IMR-90 (cell line): ENCODE data around the gene PET100. TPM values are rescaled to one million over a fixed set of nuclear protein-coding genes. Genes with fewer than 3 reads are reported as not detected.

Experiments used
- ATAC-seq: fragments of 200-7000 bp; cut with Tn5 transposase; 2 replicates; pipeline ENCODE4 v1.9.1; 2020; ENCODE audit warnings: low read depth, mild to moderate bottlenecking, moderate library complexity
- BruUV-seq: library from RNA; stranded (reverse); fragments of 400-500 nt; replicated peaks from 2 replicates; lab custom pipeline; 2021; lab: Mats Ljungman, UMichigan
- CTCF ChIA-PET: fragments of 300-600 bp; formaldehyde crosslinking; extraction: SDS; loops from one replicate; lab custom pipeline; 2021; ENCODE audit warnings: antibody characterized with exemption; lab: Yijun Ruan, JAX
- POLR2A ChIA-PET: fragments of 300-600 bp; sonication (Branson Sonifier 250); formaldehyde crosslinking; loops from one replicate; lab custom pipeline; 2022; ENCODE audit warnings: antibody characterized with exemption; ENCODE audit not compliant: unreplicated experiment; lab: Charles Lee
- DNase-seq: peaks from one replicate; pipeline ENCODE4 v3.0.0; 2013
- H2AFZ ChIP-seq: replicated peaks from 2 replicates; pipeline ENCODE3; 2013; ENCODE audit warnings: low read length, mild to moderate bottlenecking; ENCODE audit not compliant: poor library complexity
- H2AK5ac ChIP-seq: 2 replicates; pipeline ENCODE4 v1.6.1; 2013; ENCODE audit warnings: low read depth, low read length, inconsistent platforms
- H2AK9ac ChIP-seq: replicated peaks from 2 replicates; pipeline ENCODE3; 2013; ENCODE audit warnings: mild to moderate bottlenecking, low read depth, low read length, moderate library complexity; ENCODE audit not compliant: poor library complexity
- H2BK120ac ChIP-seq: 2 replicates; pipeline ENCODE4 v1.6.1; 2013; ENCODE audit warnings: low read depth, low read length, inconsistent platforms
- H2BK15ac ChIP-seq: 3 replicates; pipeline ENCODE4 v1.6.1; 2013; ENCODE audit warnings: low read depth, low read length, inconsistent platforms
- H2BK20ac ChIP-seq: 2 replicates; pipeline ENCODE4 v1.6.1; 2013; ENCODE audit warnings: low read depth, mild to moderate bottlenecking, inconsistent platforms, low read length, moderate library complexity
- H2BK5ac ChIP-seq: 2 replicates; pipeline ENCODE4 v1.6.1; 2013; ENCODE audit warnings: mild to moderate bottlenecking, low read depth, low read length, inconsistent platforms; ENCODE audit not compliant: poor library complexity, severe bottlenecking
- H3K14ac ChIP-seq: replicated peaks from 2 replicates; pipeline ENCODE4 v1.6.1; 2013; ENCODE audit warnings: low read depth, low read length, inconsistent platforms
- H3K18ac ChIP-seq: 2 replicates; pipeline ENCODE4 v1.6.1; 2013; ENCODE audit warnings: low read depth, low read length, control low read depth
- H3K23ac ChIP-seq: 2 replicates; pipeline ENCODE4 v1.6.1; 2013; ENCODE audit warnings: low read depth, low read length, inconsistent platforms
- H3K27ac ChIP-seq: 2 replicates; pipeline ENCODE4 v1.5.1; 2013; ENCODE audit warnings: mild to moderate bottlenecking, control low read depth, low read length; ENCODE audit not compliant: insufficient read depth
- H3K27me3 ChIP-seq: 2 replicates; pipeline ENCODE4 v1.6.1; 2013; ENCODE audit warnings: low read length; ENCODE audit not compliant: control insufficient read depth, insufficient read depth
- H3K36me3 ChIP-seq: 2 replicates; pipeline ENCODE4 v1.6.1; 2013; ENCODE audit warnings: low read length, mixed read lengths; ENCODE audit not compliant: control insufficient read depth, insufficient read depth
- H3K4ac ChIP-seq: 2 replicates; pipeline ENCODE4 v1.6.1; 2013; ENCODE audit warnings: low read depth, low read length, inconsistent platforms
- H3K4me1 ChIP-seq: 2 replicates; pipeline ENCODE4 v1.6.1; 2013; ENCODE audit warnings: low read length, mixed read lengths; ENCODE audit not compliant: control insufficient read depth, insufficient read depth
- H3K4me2 ChIP-seq: 2 replicates; pipeline ENCODE4 v1.6.1; 2013; ENCODE audit warnings: low read depth, mild to moderate bottlenecking, control low read depth, low read length, moderate library complexity
- H3K4me3 ChIP-seq: 2 replicates; pipeline ENCODE4 v1.5.1; 2013; ENCODE audit warnings: low read depth, mild to moderate bottlenecking, control low read depth, low read length, moderate library complexity; ENCODE audit not compliant: insufficient read depth
- H3K56ac ChIP-seq: 2 replicates; pipeline ENCODE4 v1.6.1; 2013; ENCODE audit warnings: low read length, inconsistent platforms; ENCODE audit not compliant: insufficient read depth; ENCODE audit errors: extremely low read depth
- H3K79me1 ChIP-seq, 2 experiments: 2 replicates each; pipeline ENCODE4 v1.6.1; 2013; ENCODE audit warnings: low read length in 2 of 2, inconsistent platforms in 1 of 2, low read depth in 1 of 2
- H3K9ac ChIP-seq: 2 replicates; pipeline ENCODE4 v1.6.1; 2013; ENCODE audit warnings: low read depth, low read length, control low read depth
- H3K9me1 ChIP-seq: 2 replicates; pipeline ENCODE4 v1.6.1; 2013; ENCODE audit warnings: low read length, inconsistent platforms; ENCODE audit not compliant: insufficient read depth
- H3K9me3 ChIP-seq: 2 replicates; pipeline ENCODE4 v1.6.1; 2013; ENCODE audit warnings: low read length; ENCODE audit not compliant: control insufficient read depth, insufficient read depth
- H4K20me1 ChIP-seq: 2 replicates; pipeline ENCODE4 v1.6.1; 2013; ENCODE audit warnings: low read length, inconsistent platforms; ENCODE audit not compliant: insufficient read depth
- H4K5ac ChIP-seq: 2 replicates; pipeline ENCODE4 v1.6.1; 2013; ENCODE audit warnings: mild to moderate bottlenecking, low read depth, low read length, control low read depth
- H4K8ac ChIP-seq, 2 experiments: 2 replicates each; pipeline ENCODE4 v1.6.1; 2013; ENCODE audit warnings: low read depth in 2 of 2, low read length in 2 of 2, control low read depth in 1 of 2, inconsistent platforms in 1 of 2
- H4K91ac ChIP-seq: 2 replicates; pipeline ENCODE4 v1.6.1; 2013; ENCODE audit warnings: low read depth, low read length, inconsistent platforms; ENCODE audit not compliant: insufficient read depth
- MXI1 ChIP-seq: IDR thresholded peaks from 2 replicates; pipeline ENCODE4 v1.6.1; 2012; ENCODE audit warnings: low read depth, mild to moderate bottlenecking, low read length, moderate library complexity, borderline replicate concordance
- WGBS, 2 experiments: methylation state at CpG; one replicate each; pipeline versions ENCODE4 v1.1.5 to v1.1.7; 2013; ENCODE audit warnings: missing lambda C conversion rate in 2 of 2; ENCODE audit not compliant: insufficient read length in 1 of 2; ENCODE audit errors: extremely low coverage in 2 of 2; 5-methylcytosine and 5-hydroxymethylcytosine counted together
- dilution Hi-C: fragments of 300-500 bp; cut with HindIII; formaldehyde crosslinking; loops from one replicate; pipeline ENCODE4 v1.14.3; 2018; ENCODE audit warnings: low sequenced_read_pairs; ENCODE audit not compliant: unreplicated experiment
- in situ Hi-C: fragments of 300-500 bp; cut with MboI; formaldehyde crosslinking; loops from 3 replicates; pipeline ENCODE4 v1.14.3; 2019; ENCODE audit warnings: low sequenced_read_pairs, inconsistent platforms, mixed read lengths
- intact Hi-C: fragments of 100-400 bp; cut with micrococcal nuclease; formaldehyde crosslinking; loops from 2 replicates; pipeline ENCODE4 v1.10.0; 2022
- polyA plus RNA-seq, 3 experiments: library from polyadenylated mRNA; depleted of rRNA; stranded (reverse); fragments of >200 nt; gene quantifications; 2 replicates each; pipeline ENCODE4 v1.2.3, GENCODE V29; 2012; ENCODE audit warnings: low replicate concordance in 1 of 3
- total RNA-seq: library from RNA; depleted of rRNA; stranded (reverse); fragments of >200 nt; gene quantifications from 2 replicates; pipeline ENCODE4 v1.2.3, GENCODE V29; 2012

The PET100 gene
- total and polyA plus RNA-seq, 2 of the 4 experiments (the other 2 are of a cell fraction), result 1.4 to 31.4 TPM

DNA sequence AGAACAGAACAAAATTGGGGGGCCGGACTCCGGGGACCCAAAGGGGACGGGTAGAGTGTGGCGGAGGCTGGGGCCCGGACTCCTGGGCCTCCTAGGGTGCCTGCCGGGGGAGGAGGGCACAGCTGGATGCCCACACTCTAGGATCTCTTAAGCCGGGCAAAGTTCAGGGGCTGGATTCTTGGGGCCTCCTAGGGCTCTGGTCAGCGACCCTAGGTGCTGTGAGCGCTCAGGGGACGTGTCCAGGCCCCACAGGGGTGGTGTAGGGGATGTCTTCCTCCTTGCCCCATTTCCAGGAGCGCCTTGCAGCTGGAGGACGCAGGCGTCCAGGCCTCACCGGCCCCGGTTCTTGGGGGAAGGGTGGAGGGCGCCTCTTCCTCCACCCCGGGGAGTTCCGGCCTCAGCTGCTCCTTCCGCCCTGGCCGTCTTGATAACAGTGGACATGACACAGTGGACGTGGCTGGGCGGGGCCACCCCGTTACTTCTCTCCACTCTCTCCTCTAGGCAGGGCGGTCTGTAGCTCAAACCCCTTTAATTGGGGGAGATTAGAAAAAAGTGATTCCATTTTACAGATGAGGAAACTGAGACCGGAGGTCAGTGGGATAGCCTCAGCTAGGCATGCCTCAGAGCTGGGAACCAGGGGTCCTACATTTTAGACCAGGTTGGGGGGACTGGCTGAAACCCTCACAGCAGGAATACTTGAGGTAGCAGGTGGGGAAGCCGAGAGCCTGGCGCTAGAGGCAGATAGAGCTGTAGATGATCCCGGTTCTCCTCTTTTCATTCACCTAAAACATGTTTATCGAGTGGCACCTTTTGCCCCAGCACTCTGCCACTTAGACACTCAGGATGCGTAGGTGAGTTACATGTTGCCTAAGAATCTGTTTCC is 8.0 kb downstream of the PET100 start:
- Histone ChIP-seq H4K20me1 (peaks cover 5% of the 10 kb centered on the region; the same call in 1 of the 2 replicates), H3K4me3 (peak overlapping the region; percentile 46), H3K56ac (no peak overlapping the region), H3K9me1 (peaks cover 12% of the 10 kb centered on the region), H4K91ac (no peak overlapping the region), H3K36me3 (no peaks in the 10 kb centered on the region; the same call in 1 of the 2 replicates), H3K14ac (no peak overlapping the region), H2BK120ac (no peak overlapping the region), H2AFZ (peak overlapping the region; percentile 71), H3K18ac (no peak overlapping the region), H2BK20ac (no peak overlapping the region), H3K23ac (no peak overlapping the region), H3K4me2 (peak overlapping the region; percentile 26; the same call in 1 of the 2 replicates), H4K8ac (peak overlapping the region; percentile 50 to 62; a peak in 3 of 4 replicates), H2AK9ac (peak overlapping the region; percentile 81), H3K9ac (no peak overlapping the region), H3K9me3 (no peaks in the 10 kb centered on the region), H2BK15ac (no peak overlapping the region), H3K27ac (no peak overlapping the region; the same call in 1 of the 2 replicates), H3K4ac (no peak overlapping the region), H2BK5ac (no peak overlapping the region), H3K79me1 (no peaks in the 10 kb centered on the region), H2AK5ac (no peak overlapping the region), H3K27me3 (peaks cover 14% of the 10 kb centered on the region; the same call in 1 of the 2 replicates), H4K5ac (peak overlapping the region; percentile 36; the same call in 1 of the 2 replicates), H3K4me1 (no peaks in the 10 kb centered on the region)
- ChIA-PET POLR2A (no interaction called here), CTCF (interaction anchor here (1.2 kb wide), 2 partner anchors 15 to 163 kb away, joined by 3 read pairs; no protein-coding TSS in a partner anchor)
- in situ Hi-C loops (no loop called here), intact Hi-C loops (no loop called here), dilution Hi-C loops (no loop called here)
- WGBS, 2 experiments, result no CpG with 5 or more reads among the region's 30 CpGs
- ATAC-seq (0 out of 2 replicates have a peak, but pooled peaks have one; percentile 13), DNase-seq (no peak)
- no TSS peak for BruUV-seq
- no peak for TF ChIP-seq MXI1
